ENCODE results near the gene C1orf198.
A peak's percentile ranks its signal among the peaks of the same experiment; 100 is the strongest.

C1orf198 gene

GRCh38 chr1:230807029-230807428 lies 61.3 kb downstream of the C1orf198 start:
- no peak for DNase-seq

GRCh38 chr1:230806552-230806951 lies 61.8 kb downstream of the C1orf198 start:
- no peak for DNase-seq

GRCh38 chr1:230804396-230804795 lies 63.9 kb downstream of the C1orf198 start:
- no peak for DNase-seq

- no peak for DNase-seq
These were observed 67.2 kb downstream of the C1orf198 start for GRCh38 chr1:230800891-230801840.

GRCh38 chr1:230798491-230798890 lies 69.8 kb downstream of the C1orf198 start:
- no peak for DNase-seq

- peak; percentile 65 for DNase-seq
These were observed 70.4 kb downstream of the C1orf198 start for GRCh38 chr1:230797942-230798365.

GRCh38 chr1:230797376-230797920 lies 70.9 kb downstream of the C1orf198 start:
- DNase-seq: no peak

- DNase-seq: no peak
These were observed 71.7 kb downstream of the C1orf198 start for GRCh38 chr1:230796626-230797025.

- no peak for DNase-seq
These were observed 73.3 kb downstream of the C1orf198 start for GRCh38 chr1:230794871-230795605.

- no peak for DNase-seq
These were observed 73.9 kb downstream of the C1orf198 start for GRCh38 chr1:230794431-230794830.

GRCh38 chr1:230793463-230793745 lies 74.9 kb downstream of the C1orf198 start:
- DNase-seq: no peak

- DNase-seq: no peak
These were observed 75.4 kb downstream of the C1orf198 start for GRCh38 chr1:230792691-230793462.

- no peak for DNase-seq
These were observed 76.2 kb downstream of the C1orf198 start for GRCh38 chr1:230791986-230792564.

- DNase-seq: no peak
These were observed 78.3 kb downstream of the C1orf198 start for GRCh38 chr1:230790026-230790425.

GRCh38 chr1:230788561-230789275 lies 79.6 kb downstream of the C1orf198 start:
- no peak for DNase-seq

GRCh38 chr1:230787471-230787870 lies 80.8 kb downstream of the C1orf198 start:
- DNase-seq: no peak
